Omental fat pad (tissue), 4 donors: ENCODE measurements around the gene ARL6IP4. TPM values are rescaled to one million over a fixed set of nuclear protein-coding genes. Genes with fewer than 3 reads are reported as not detected.

Source experiments
- ATAC-seq: fragments of 150-250 bp; one replicate; pipeline ENCODE4 v1.9.1; 2016; ENCODE audit warnings: mild to moderate bottlenecking, moderate library complexity; ENCODE audit not compliant: low FRiP score
- DNase-seq: peaks from one replicate; pipeline ENCODE4 v3.0.0-alpha.2; 2019; ENCODE audit warnings: low spot score
- total RNA-seq, 4 donors: library from RNA; depleted of rRNA; stranded (reverse); fragments of >200 nt; gene quantifications; one replicate each; pipeline ENCODE4 v1.1.0, GENCODE V29; 2016
- TF ChIP-seq, protein P1 (sequence below), 3 donors: fragments of 450-650 bp; IDR thresholded peaks; one replicate each; pipeline ENCODE4 v1.5.1; 2016 to 2017; ENCODE audit warnings: antibody characterized with exemption in 3 of 3, mild to moderate bottlenecking in 3 of 3, moderate library complexity in 2 of 3

ARL6IP4 gene
- total RNA-seq, 4 donors from 2014 or later: 146 to 241 (median 189) TPM

DNA sequence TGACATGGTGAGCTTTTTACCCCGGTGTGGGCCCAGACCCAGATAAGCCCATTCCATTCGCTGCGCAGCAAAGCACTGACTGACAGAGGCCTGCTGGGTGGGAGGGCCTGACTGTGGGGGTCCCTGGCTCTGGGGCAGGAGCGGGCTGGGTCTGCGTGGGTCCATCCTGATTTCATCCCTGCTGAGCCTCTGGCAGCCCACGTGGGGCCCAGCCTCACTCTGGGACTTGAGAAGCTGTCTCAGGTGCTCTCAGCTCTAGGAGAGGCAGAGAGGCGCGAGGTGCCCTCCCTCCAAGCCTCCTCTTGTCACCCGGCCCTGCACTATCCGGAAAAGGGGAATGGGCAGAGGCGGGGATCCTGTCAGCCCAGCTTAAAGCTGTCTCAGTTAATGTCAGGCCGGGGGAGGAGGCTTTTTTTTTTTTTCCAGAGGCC, 15.1 kb upstream of the ARL6IP4 start:
- TF ChIP-seq, protein P1, sequence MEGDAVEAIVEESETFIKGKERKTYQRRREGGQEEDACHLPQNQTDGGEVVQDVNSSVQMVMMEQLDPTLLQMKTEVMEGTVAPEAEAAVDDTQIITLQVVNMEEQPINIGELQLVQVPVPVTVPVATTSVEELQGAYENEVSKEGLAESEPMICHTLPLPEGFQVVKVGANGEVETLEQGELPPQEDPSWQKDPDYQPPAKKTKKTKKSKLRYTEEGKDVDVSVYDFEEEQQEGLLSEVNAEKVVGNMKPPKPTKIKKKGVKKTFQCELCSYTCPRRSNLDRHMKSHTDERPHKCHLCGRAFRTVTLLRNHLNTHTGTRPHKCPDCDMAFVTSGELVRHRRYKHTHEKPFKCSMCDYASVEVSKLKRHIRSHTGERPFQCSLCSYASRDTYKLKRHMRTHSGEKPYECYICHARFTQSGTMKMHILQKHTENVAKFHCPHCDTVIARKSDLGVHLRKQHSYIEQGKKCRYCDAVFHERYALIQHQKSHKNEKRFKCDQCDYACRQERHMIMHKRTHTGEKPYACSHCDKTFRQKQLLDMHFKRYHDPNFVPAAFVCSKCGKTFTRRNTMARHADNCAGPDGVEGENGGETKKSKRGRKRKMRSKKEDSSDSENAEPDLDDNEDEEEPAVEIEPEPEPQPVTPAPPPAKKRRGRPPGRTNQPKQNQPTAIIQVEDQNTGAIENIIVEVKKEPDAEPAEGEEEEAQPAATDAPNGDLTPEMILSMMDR (IDR thresholded peaks at IDR 0.05): no peak
- ATAC-seq (no peak), DNase-seq (no peak)

DNA sequence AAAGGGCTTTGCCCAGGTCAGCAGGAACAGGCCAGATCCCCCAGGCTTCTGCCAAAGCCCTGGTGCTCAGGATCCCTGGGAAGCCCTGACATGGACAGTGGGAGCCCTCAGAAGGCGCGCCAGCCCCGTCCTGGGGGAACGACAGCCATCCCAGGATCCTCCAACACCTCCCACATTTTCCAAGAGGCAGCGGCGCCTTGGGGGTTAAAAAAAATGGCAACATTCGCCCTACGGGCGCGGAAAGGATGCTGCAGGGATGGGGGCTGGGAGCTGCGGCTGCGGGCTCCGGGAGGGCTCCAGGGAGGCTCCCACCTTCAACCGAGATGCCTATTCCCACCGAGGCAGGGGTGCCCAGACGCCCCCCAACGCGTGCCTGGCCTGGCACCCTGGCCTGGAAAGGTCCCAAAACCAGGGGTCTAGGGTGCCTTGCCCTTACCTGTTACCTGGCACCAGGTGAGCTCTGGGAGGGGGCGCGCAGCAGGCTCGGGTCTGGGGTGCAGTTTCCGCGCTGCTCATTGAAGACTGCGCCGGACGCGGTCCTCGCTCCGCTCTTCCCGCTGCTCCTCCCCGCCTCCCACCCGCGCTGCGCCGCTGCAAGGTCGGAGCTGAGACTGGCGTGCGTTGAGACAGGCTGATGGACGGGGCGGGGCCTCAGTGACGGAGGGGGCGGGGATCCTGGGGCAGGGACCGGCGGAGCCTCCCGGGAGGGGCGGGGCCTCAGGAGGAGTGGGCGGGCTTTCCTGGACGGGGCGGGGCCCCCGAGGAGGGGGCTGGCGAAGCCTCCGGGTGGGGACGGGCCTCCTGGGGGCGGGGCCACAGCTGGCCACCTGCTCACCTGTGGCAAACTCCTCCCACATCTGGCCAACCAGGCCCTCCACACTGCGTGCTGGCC, 14.4 kb upstream of the ARL6IP4 start, which contains the start of gene ABCB9:
TSS of gene ABCB9 (minus strand) at position 613 of the 892 bp plus-strand sequence. CDS start 6,228 bp downstream, outside the sequence.
- ATAC-seq (peak; percentile 87), DNase-seq (peak; percentile 78)
- TF ChIP-seq, protein P1 (IDR thresholded peaks at IDR 0.05): no peak

DNA sequence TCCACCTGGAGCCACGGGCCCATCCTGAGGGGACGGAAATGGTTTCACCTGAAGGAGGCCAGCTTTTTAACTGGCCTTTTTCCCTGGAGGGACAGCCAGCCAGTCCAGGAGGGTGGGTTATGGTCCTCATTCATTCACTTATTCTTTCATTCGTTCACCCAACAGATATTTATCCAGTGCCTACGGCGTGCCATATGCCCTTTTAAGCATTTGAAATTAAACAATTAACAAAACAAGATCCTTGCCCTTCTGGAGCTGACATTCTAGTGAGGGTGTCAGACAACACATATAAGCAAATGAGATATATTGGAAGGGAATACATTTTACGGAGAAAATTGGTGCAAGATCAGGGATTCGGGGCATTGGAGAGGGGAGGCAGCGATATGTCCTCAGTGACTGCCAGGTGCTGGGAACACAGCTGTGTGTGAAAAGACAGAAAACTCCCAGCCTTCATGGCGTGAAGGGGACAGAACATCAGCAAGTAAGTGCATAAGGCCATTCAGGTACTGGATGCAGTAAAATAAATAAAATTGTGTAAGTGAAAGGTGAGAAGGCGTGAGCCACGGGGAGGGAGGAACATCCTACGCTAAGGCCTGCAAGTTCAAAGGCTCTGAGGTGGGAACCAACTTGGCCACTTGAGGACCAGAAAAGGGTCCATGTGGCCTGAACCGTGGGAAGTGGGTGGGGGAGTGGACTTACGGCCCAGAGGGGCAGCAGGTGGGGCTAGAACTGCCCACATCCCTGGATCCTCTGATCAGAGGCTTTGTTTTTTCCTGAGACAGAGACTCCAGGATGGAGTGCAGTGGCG, 13.5 kb upstream of the ARL6IP4 start:
- ATAC-seq: no peak
- DNase-seq: no peak
- TF ChIP-seq, protein P1 (IDR thresholded peaks at IDR 0.05): no peak

DNA sequence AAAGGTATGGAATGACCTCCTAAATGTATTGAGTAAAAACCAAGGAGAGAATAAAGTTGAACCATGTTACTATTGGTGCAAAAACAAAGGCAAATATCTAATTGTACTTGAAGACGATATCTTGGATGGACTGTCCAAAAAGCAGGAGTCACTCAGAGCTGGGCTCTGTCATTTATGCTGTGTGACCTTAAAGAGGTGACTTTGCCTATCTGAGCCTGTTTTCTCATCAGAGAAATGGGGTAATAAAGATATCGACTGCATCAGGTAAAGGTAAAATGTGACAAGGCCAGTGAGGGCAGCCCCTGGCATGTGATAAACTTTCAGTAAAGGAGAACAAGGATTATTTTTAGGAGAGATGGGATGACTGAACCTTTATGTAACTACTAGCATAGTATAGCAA, 12.4 kb upstream of the ARL6IP4 start:
- TF ChIP-seq, protein P1 (IDR thresholded peaks at IDR 0.05): no peak
- DNase-seq: no peak
- ATAC-seq: no peak

DNA sequence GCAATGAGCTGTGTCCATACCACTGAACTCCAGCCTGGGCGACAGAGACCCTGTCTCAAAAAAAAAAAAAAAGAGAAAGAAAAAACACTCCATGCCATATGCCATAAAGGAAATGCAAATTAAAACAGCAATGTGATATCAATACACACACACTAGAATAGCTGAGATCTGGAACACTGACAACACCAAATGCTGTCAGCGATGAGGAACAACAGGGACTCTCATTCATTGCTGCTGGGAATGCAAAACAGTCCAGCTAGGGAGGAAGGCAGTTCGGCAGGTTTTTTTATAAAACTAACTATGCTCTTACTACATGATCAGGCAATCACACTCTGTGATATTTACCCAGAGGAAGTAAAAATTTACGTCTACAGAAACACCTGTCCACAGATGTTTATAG, 10.8 kb upstream of the ARL6IP4 start:
- TF ChIP-seq, protein P1 (IDR thresholded peaks at IDR 0.05): no peak
- ATAC-seq: no peak
- no peak for DNase-seq

DNA sequence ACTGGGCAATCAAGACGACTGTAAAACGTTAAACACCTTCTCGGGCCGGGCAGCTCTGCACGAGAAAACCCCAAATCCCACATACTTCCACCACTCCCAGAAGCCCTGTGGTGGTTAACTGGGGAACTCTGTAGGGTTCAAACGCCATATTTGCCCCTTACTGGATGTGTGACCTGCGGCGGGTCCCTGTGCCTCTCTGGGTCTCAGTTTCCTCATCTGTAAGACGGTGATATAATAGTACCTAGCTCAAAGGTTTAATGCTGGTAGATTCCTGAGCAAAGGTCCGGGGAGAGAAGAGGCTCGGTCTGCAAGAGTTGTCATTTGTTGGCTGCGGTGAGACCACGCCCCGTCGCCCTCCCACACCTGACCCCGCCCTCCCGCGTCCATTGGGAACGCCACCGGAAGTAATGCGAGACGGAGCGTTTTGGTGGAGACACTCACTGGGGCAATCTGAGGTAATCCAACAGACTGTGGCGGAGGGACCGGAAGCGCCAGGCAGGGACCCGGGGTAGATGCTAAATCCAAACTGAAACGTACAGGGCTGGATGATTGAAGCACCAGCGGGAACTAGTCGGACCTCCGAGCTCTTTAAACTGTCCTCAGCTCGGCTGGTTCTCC, 6.1 kb upstream of the ARL6IP4 start:
- DNase-seq (peak; percentile 97), ATAC-seq (peak; percentile 96)
- TF ChIP-seq, protein P1 (IDR thresholded peaks at IDR 0.05): no peak
